Motor neuron (in vitro differentiated cells): Measurements from ENCODE around the gene ATG2B. TPM values are rescaled to one million over a fixed set of nuclear protein-coding genes. Genes with fewer than 3 reads are reported as not detected.
A peak's percentile ranks its signal among the peaks of the same experiment; 100 is the strongest.

Source experiments
- ATAC-seq, 8 experiments: fragments of 200-7000 bp; cut with Tn5 transposase; replicated peaks in 6 of 8; 2 replicates each; pipeline ENCODE4 v1.8.0; 2021; ENCODE audit warnings: mild to moderate bottlenecking in 8 of 8, moderate library complexity in 8 of 8
- H3K27ac ChIP-seq, 2 donors: fragments of 250-450 bp; sonication (Bioruptor Pico); 2 replicates each; pipeline ENCODE4 v1.9.0; 2021; ENCODE audit warnings: antibody characterized with exemption in 2 of 2, mild to moderate bottlenecking in 2 of 2, moderate library complexity in 1 of 2
- H3K4me1 ChIP-seq, 2 donors: fragments of 250-450 bp; sonication (Bioruptor Pico); replicated peaks in 1 of 2; 2 replicates each; pipeline ENCODE4 v1.6.1; 2021; ENCODE audit warnings: antibody characterized with exemption in 2 of 2, mild to moderate bottlenecking in 2 of 2, moderate library complexity in 1 of 2
- H3K4me3 ChIP-seq, 5 donors: fragments of 250-450 bp; sonication (Bioruptor Pico); 2 replicates each; pipeline ENCODE4 v1.9.0; 2021; ENCODE audit warnings: antibody characterized with exemption in 5 of 5, mild to moderate bottlenecking in 5 of 5, moderate library complexity in 4 of 5
- WGBS, 10 experiments: fragments of 450-650 bp; shearing (Covaris generic); methylation state at CpG; one replicate each; pipeline ENCODE4 v1.0.0; 2022; 5-methylcytosine and 5-hydroxymethylcytosine counted together
- in situ Hi-C, 9 experiments: fragments of 400-800 bp; cut with MboI; loops; one replicate each; pipeline ENCODE4 v1.15.0; 2021; ENCODE audit warnings: low sequenced_read_pairs in 9 of 9, low pct_unique_long_range_greater_than_20kb in 2 of 9; ENCODE audit not compliant: unreplicated experiment in 9 of 9
- total RNA-seq, 8 experiments: library from RNA; unstranded; fragments of 300-600 nt; gene quantifications; 2 replicates each; pipeline versions ENCODE4 v1.2.3 to v1.2.4, GENCODE V29; 2022

ATG2B gene
- total RNA-seq, 8 experiments from 2014 or later = 11.1 to 27.3 (median 16.7) TPM

DNA sequence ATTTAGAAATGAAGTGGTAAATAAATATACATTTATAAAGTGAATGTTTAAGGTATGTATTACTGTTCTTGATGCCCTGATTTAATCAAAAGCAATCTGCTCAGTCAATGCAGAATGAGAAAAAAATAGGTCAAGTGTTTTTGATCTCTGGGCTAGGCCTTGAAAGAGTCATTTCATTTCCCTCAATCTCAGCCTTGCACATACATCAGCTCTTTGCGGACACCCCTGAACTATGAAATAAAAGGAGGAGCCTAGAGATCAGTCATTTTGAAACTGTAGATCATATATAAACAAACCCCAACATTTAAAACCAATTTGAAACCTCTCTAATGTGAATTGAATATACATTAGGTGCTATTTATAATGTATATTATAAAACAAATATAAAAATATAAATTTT lies 42.5 kb downstream of the ATG2B start:
- Histone ChIP-seq H3K4me1 (no peaks in the 10 kb centered on the region), H3K27ac (no peak overlapping the region), H3K4me3 (no peak overlapping the region)
- in situ Hi-C loops = loop anchor here in 2 of 9 experiments (25.0 kb wide), 1 partner anchor 92 kb away; no protein-coding TSS in a partner anchor
- ATAC-seq = no peak
- 80 to 100% (median 100%) methylated on average over 1 of the region's 1 CpG; no CpG with 5 or more reads in 3 of the 10 experiments for WGBS, 10 experiments

DNA sequence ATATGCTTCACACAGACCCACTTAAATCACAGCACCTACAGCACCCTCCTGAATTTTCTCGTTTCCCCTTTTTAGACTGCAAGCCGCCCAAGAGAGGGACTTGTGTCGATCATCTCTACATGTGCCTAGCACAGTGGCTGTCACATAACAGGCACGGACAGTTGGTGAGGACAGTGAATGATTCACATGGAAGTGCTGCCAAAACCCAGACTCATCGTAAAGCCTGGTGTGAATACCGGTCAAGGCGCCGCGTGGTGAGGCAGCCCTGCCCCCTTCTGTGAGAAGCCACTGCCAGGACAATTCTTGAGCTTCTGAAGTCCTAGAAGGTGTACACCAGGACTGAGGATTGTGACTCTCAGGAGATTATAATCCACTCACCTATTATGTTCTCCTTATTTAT lies 44.3 kb downstream of the ATG2B start:
- in situ Hi-C loops = loop anchor here in 2 of 9 experiments (25.0 kb wide), 1 partner anchor 93 kb away; no protein-coding TSS in a partner anchor
- WGBS, 10 experiments = 80 to 100% (median 97%) methylated on average over 2 to 7 of the region's 9 CpGs; no CpG with 5 or more reads in 6 of the 10 experiments
- no peak overlapping the region for H3K27ac ChIP-seq
- no peak overlapping the region for H3K4me3 ChIP-seq
- H3K4me1 ChIP-seq = no peaks in the 10 kb centered on the region
- no peak for ATAC-seq

DNA sequence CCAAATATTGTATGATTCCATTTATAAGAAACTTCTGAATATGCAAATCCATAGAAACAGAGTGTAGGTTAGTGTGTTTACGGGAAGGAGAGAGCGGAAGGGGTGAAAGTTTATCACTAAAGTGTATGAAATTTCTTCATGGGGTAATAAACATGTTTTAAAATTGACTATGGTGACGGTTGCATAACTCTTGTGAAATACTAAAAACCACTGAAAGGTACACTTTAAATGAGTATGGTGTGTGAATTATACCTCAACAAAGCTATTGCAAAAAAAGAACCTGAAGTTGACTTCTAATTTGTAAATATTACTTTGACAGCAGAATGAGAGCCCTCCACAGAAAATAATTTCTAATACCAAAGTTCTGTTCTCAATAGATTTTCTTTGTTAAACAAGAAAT lies 47.1 kb downstream of the ATG2B start:
- H3K27ac ChIP-seq = no peak overlapping the region
- ATAC-seq = no peak
- in situ Hi-C loops = loop anchor here in 2 of 9 experiments (25.0 kb wide), 1 partner anchor 96 kb away; no protein-coding TSS in a partner anchor
- H3K4me1 ChIP-seq = no peaks in the 10 kb centered on the region
- WGBS, 10 experiments = 86 to 100% (median 97%) methylated on average over 1 to 3 of the region's 3 CpGs
- H3K4me3 ChIP-seq = no peak overlapping the region

DNA sequence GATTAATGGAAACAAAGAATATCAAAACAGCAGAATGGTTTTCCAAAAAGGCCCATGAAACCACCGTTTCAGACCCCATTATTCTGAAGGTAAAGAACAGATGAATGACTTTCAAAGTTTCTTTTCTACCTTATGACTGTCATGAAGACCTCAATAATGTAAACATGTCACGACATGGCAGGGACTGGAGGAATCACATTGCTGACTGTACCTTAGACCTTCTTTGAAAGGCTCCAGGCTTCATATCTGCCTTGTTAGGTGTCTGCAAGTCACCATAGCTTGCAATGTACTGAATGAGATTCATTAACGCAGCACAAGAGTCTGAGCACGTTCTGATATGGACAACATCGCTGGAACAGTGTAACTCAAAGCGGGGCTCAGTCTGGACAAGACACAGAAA lies 52.2 kb downstream of the ATG2B start:
- H3K4me1 ChIP-seq = no peaks in the 10 kb centered on the region
- WGBS, 10 experiments = 82 to 100% (median 92%) methylated on average over 2 to 6 of the region's 6 CpGs
- no peak overlapping the region for H3K4me3 ChIP-seq
- in situ Hi-C loops = loop anchor here in 2 of 9 experiments (25.0 kb wide), 1 partner anchor 101 kb away; no protein-coding TSS in a partner anchor
- no peak for ATAC-seq
- no peak overlapping the region for H3K27ac ChIP-seq

DNA sequence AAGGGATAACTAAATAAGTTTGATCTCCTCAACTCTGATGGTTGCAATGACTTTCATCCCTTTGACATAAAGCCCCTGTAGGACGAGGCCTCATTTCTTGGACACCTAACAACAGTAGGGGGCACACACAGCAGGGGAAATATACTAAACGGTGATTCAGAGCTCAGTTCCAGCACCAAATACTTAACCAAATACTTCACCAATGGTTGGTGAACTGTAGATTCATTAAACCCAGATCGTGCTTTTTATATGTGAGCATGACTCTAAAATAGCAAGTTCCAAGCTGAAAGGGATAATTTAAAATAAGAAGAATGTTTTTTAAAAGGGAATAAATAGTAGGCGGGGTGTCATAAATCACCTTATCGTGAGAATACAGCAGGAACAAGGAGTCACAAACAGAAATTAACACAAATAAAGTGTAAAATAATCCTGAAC lies 53.2 kb downstream of the ATG2B start:
- no peak overlapping the region for H3K27ac ChIP-seq
- in situ Hi-C loops = loop anchor here in 2 of 9 experiments (25.0 kb wide), 1 partner anchor 102 kb away; no protein-coding TSS in a partner anchor
- ATAC-seq = no peak
- H3K4me3 ChIP-seq = no peak overlapping the region
- H3K4me1 ChIP-seq = no peaks in the 10 kb centered on the region
- 49 to 100% (median 68%) methylated on average over 2 to 5 of the region's 5 CpGs for WGBS, 10 experiments

DNA sequence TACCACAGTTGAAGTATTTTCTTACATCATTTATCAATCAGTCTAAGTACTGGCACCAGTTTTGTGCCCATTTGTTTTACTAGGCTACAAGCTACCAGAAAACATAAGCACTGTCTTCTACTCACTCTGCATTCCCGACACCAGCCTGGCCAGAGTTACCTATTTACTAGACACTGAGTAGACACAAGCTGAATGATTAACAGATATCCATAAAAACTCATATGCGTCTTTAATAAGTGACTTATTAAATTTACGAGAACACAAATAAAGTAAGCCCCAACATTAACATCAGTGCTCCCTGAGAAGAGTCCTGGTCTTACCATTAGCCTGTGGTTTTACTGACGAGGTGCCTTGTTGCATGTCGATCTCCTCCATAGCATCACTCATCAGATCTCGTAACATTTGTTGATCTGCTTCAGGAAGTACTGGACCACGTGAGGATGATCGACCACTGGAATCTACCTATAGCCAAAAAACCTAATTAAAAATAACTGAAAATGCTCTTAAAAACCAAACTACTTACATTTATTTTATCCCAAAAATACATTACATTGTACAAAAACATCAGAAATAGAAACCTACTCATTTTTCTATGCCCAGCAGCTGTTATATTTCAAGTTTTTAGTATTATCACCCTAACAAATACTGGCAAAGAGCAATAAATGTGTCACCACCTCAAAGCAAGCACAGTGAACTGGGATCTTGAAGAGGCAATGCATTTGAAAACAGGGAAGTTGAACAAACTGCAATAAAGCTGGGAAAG lies 53.8 kb downstream of the ATG2B start:
- no peak overlapping the region for H3K4me3 ChIP-seq
- WGBS, 10 experiments = 73 to 97% (median 91%) methylated on average over 4 to 8 of the region's 8 CpGs
- H3K27ac ChIP-seq = no peak overlapping the region
- ATAC-seq = no peak
- no peaks in the 10 kb centered on the region for H3K4me1 ChIP-seq
- in situ Hi-C loops = loop anchor here in 2 of 9 experiments (25.0 kb wide), 1 partner anchor 103 kb away; no protein-coding TSS in a partner anchor

DNA sequence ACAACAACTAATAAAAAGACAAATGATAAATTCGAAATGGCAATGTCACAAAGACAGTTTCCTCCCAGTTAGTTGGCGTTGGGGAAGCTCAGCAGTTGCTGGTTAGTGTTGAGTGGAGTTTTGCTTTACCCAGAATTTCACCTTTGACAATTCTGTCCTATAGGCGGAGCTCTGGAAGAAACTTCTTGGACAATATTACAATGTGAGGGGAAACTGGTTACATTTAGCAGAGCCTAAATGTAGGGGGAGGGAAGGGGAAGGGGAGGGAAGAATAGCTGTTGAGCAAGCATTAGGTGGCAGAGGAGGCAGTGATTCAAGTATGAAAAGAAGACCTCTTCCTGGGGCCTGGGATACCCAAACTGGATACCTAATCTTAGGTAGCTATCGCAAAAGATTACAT lies 55.7 kb downstream of the ATG2B start:
- Histone ChIP-seq H3K4me3 (no peak overlapping the region), H3K4me1 (no peaks in the 10 kb centered on the region), H3K27ac (no peak overlapping the region)
- ATAC-seq = no peak
- in situ Hi-C loops = loop anchor here in 2 of 9 experiments (25.0 kb wide), 1 partner anchor 105 kb away; no protein-coding TSS in a partner anchor
- WGBS, 10 experiments = 53 to 92% (median 71%) methylated on average over 1 to 4 of the region's 4 CpGs; no CpG with 5 or more reads in 1 of the 10 experiments

DNA sequence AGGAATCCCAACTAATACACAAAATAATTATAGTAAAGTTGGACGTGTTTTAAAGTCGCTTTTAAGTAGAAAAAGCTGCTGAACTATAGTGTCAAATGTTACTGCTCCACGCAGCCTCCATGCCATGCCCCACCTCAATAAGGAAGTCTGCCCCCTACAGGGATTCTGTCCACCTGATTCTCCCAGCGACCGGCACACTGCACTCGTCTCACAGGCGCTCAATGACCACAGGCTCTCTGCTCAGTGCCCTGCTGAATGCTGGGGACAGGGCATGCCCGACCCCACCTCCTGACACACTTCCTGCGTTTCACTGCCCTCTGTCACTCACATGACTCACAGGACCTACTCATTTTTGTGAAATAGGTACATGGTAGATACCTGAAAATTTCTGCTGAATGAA lies 58.2 kb downstream of the ATG2B start:
- no peak for ATAC-seq
- H3K4me3 ChIP-seq = no peak overlapping the region
- no peak overlapping the region for H3K27ac ChIP-seq
- H3K4me1 ChIP-seq = no peaks in the 10 kb centered on the region
- in situ Hi-C loops = loop anchor here in 2 of 9 experiments (25.0 kb wide), 1 partner anchor 107 kb away; no protein-coding TSS in a partner anchor
- 64 to 84% (median 75%) methylated on average over 1 to 8 of the region's 9 CpGs; no CpG with 5 or more reads in 2 of the 10 experiments for WGBS, 10 experiments

DNA sequence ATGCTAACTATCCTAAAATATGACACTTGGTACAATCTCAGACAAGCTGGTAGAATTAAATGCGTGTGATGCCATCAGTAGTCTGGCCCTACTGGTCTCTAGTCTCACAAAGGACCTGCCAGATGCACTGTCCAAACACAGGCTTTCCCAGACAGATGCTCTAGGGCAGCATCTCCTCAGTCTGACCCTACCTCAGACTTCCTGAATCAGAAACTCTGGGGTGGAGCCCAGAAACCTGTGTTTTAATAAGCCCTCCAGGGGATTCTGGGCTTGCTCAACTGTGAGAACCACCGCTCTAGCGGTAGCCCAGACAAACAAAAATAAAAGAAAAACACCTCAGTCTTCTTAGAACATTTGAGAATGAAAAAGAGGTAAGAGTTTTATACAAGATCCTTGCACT lies 59.2 kb downstream of the ATG2B start:
- no peak overlapping the region for H3K4me3 ChIP-seq
- ATAC-seq = no peak
- in situ Hi-C loops = loop anchor here in 2 of 9 experiments (25.0 kb wide), 1 partner anchor 108 kb away; no protein-coding TSS in a partner anchor
- 80 to 100% (median 100%) methylated on average over 1 to 3 of the region's 3 CpGs; no CpG with 5 or more reads in 3 of the 10 experiments for WGBS, 10 experiments
- H3K4me1 ChIP-seq = no peaks in the 10 kb centered on the region
- H3K27ac ChIP-seq = no peak overlapping the region

DNA sequence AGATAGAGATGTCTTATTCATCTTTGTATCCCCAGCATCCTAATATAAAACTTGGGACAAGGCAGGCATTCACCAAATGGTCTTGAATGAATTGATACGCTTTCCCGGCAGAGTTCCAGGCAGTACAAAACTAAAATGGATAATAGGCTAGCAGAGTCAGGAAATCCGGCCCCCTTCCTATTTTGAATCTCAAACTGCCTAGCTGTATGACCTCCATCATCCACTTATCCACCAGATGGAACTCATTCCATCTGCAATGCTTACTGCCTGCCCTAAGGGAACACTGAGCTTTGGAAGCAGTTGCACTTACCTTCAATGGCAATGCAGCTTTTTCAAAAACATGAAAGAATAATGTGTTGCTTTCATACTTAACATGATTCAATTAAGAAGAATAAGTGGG lies 63.7 kb downstream of the ATG2B start:
- ATAC-seq = peak in 1 of 8 experiments; percentile 52
- Histone ChIP-seq H3K27ac (no peak overlapping the region), H3K4me1 (no peaks in the 10 kb centered on the region), H3K4me3 (no peak overlapping the region)
- in situ Hi-C loops = loop anchor here in 4 of 9 experiments (10.0 to 25.0 kb wide), 4 partner anchors 105 to 737 kb away; no protein-coding TSS in a partner anchor
- WGBS, 10 experiments = 69 to 100% (median 91%) methylated on average over 1 to 3 of the region's 3 CpGs; no CpG with 5 or more reads in 3 of the 10 experiments

DNA sequence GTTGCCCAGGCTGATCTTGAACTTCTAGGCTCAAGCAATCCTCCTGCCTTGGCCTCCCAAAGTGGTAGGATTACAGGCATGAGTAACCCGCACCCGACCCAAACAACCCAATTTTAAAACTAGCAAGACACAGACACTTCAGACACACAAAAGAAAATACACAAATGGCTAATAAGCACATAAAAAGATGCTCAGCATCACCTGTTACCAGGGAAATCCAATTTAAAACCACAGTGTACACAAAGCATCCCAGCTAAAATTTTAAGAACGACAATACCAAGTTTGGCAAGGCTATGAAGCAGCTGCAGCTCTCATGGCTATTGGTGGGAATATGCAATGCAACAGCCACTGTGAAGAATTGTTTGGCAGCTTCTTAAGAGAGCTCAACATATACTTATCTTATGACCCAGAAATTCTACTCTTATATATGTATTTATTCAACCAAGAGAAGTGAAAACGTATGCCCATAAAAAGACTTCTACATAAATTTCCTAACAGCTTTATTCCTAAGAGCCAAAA lies 65.1 kb downstream of the ATG2B start:
- no peak overlapping the region for H3K4me3 ChIP-seq
- WGBS, 10 experiments = 63 to 100% (median 90%) methylated on average over 1 to 4 of the region's 4 CpGs; no CpG with 5 or more reads in 2 of the 10 experiments
- no peak overlapping the region for H3K27ac ChIP-seq
- H3K4me1 ChIP-seq = no peaks in the 10 kb centered on the region
- in situ Hi-C loops = loop anchor here in 4 of 9 experiments (10.0 to 25.0 kb wide), 4 partner anchors 107 to 736 kb away; no protein-coding TSS in a partner anchor
- ATAC-seq = no peak

DNA sequence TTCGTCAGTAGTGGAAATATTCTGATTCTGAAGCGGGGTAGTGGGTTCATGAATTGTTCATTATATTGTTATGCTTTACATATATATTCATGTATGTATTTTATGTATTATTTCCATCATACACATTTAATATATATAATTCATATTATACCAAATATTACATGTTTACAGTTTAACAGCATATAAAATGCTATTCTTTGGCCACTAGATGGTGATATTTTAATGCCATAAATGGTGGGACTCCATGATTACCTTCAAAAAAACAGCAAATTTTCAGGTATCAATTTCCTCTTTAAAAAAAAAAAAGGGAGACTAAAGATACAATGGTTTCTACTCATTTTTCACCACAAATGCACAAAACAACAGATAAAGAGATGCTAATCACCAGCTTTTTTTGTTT lies 66.1 kb downstream of the ATG2B start:
- in situ Hi-C loops = loop anchor here in 4 of 9 experiments (10.0 to 25.0 kb wide), 4 partner anchors 108 to 735 kb away; no protein-coding TSS in a partner anchor
- H3K27ac ChIP-seq = no peak overlapping the region
- no peak overlapping the region for H3K4me3 ChIP-seq
- WGBS, 10 experiments = 40 to 100% (median 91%) methylated on average over 1 to 2 of the region's 2 CpGs; no CpG with 5 or more reads in 2 of the 10 experiments
- peak in 3 of 8 experiments; percentile 25 to 51 (median 28) for ATAC-seq
- H3K4me1 ChIP-seq = no peaks in the 10 kb centered on the region

DNA sequence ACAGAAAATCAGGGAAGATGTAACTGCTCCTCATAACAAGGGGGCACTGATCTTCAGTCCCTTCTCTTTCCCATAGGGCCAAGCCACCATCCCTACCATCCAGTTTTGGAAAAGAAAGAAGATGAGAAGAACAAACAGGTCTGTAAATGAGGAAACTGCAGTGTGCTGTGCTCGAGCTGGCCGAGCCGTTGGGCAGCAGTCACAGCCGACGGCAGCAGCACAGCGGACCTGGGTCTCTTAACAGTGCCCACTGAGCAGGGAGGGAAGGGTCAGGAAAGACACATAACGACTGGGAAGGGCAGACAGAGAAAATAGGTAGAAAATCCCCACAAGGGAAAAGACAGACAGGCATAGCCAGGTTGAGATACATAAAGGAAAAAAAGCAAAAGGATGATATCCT lies 68.9 kb downstream of the ATG2B start:
- H3K4me3 ChIP-seq = no peak overlapping the region
- H3K4me1 ChIP-seq = no peaks in the 10 kb centered on the region
- 60 to 92% (median 81%) methylated on average over 3 to 7 of the region's 7 CpGs; no CpG with 5 or more reads in 2 of the 10 experiments for WGBS, 10 experiments
- H3K27ac ChIP-seq = no peak overlapping the region
- ATAC-seq = no peak
- in situ Hi-C loops = loop anchor here in 4 of 9 experiments (10.0 to 25.0 kb wide), 4 partner anchors 111 to 732 kb away; no protein-coding TSS in a partner anchor
